SK-N-SH (cell line): ENCODE data around the gene ADORA2A.

Experiments used
- CTCF ChIP-seq: fragments of 200-600 bp; sonication (generic); IDR thresholded peaks from 2 replicates; pipeline ENCODE4 v1.6.1; 2017; ENCODE audit warnings: antibody characterized with exemption, mild to moderate bottlenecking, moderate library complexity
- ELF1 ChIP-seq: IDR thresholded peaks from 2 replicates; pipeline ENCODE4 v1.4.0; 2012
- GABPA ChIP-seq: IDR thresholded peaks from 2 replicates; pipeline ENCODE4 v1.4.0; 2012; ENCODE audit warnings: low read depth, mild to moderate bottlenecking
- JUND ChIP-seq: IDR thresholded peaks from 2 replicates; pipeline ENCODE4 v1.4.0; 2012
- MAX ChIP-seq: IDR thresholded peaks from 2 replicates; pipeline ENCODE4 v1.4.0; 2012; ENCODE audit warnings: low read depth
- PBX3 ChIP-seq: IDR thresholded peaks from 2 replicates; pipeline ENCODE4; 2012
- POLR2AphosphoS5 ChIP-seq: IDR thresholded peaks from 2 replicates; pipeline ENCODE4 v1.6.1; 2012; ENCODE audit warnings: low read depth, low read length
- YY1 ChIP-seq: IDR thresholded peaks from 2 replicates; pipeline ENCODE4 v1.4.0; 2012; ENCODE audit warnings: low read depth, mild to moderate bottlenecking

- TF ChIP-seq PBX3 (no peak), CTCF (no peak), GABPA (no peak), JUND (no peak), MAX (no peak), YY1 (no peak), POLR2AphosphoS5 (no peak), ELF1 (no peak)
These were observed 27.6 kb downstream of the ADORA2A start for GRCh38 chr22:24455039-24455438.
